Liver (tissue), 3 donors: ENCODE data around the gene ACP4.

Experiments used
- CTCF ChIP-seq: fragments of 150-350 bp; IDR thresholded peaks from 2 replicates; pipeline ENCODE4 v1.5.1; 2017; ENCODE audit warnings: improper control_type of control experiment, low read depth, low read length; ENCODE audit not compliant: missing input control
- JUND ChIP-seq, 2 donors: IDR thresholded peaks; 2 replicates each; pipeline ENCODE4 v1.6.1; 2016; ENCODE audit warnings: antibody characterized with exemption in 2 of 2
- RAD21 ChIP-seq, 2 donors: IDR thresholded peaks; 2 replicates each; pipeline ENCODE4 v1.6.1; 2016; ENCODE audit warnings: antibody characterized with exemption in 2 of 2, mild to moderate bottlenecking in 2 of 2
- REST ChIP-seq: IDR thresholded peaks from 2 replicates; pipeline ENCODE4 v1.6.1; 2016; ENCODE audit warnings: antibody characterized with exemption, mild to moderate bottlenecking
- SP1 ChIP-seq: IDR thresholded peaks from 2 replicates; pipeline ENCODE4 v1.6.1; 2018; ENCODE audit warnings: antibody characterized with exemption, mild to moderate bottlenecking
- TAF1 ChIP-seq: conservative IDR thresholded peaks from 2 replicates; pipeline ENCODE4 v1.6.1; 2016; ENCODE audit warnings: antibody characterized with exemption, mild to moderate bottlenecking
- ZBTB33 ChIP-seq: IDR thresholded peaks from 2 replicates; pipeline ENCODE4 v1.6.1; 2016; ENCODE audit warnings: antibody characterized with exemption
- donor health status: healthy.
- donor health status: healthy.

- TF ChIP-seq CTCF (no peak), TAF1 (no peak), RAD21 (IDR thresholded peaks at IDR 0.05) (no peak), REST (no peak), ZBTB33 (no peak), JUND (IDR thresholded peaks at IDR 0.05) (no peak), SP1 (no peak)
Measured at GRCh38 chr19:50838239-50838638, 48.0 kb downstream of the ACP4 start.
